SU-DHL-6 (cell line): Measurements from ENCODE around the gene TMEM130.

ENCODE experiments used
- H2AFZ ChIP-seq: fragments of 200-600 bp; sonication (generic); 2 replicates; pipeline ENCODE4 v1.6.1; 2014; ENCODE audit warnings: low read depth, mild to moderate bottlenecking, moderate library complexity, mixed read lengths, antibody characterized with exemption, low read length; ENCODE audit not compliant: severe bottlenecking
- H3F3A ChIP-seq: fragments of 200-600 bp; shearing (Covaris generic); 2 replicates; pipeline ENCODE4 v1.6.0; 2016; ENCODE audit warnings: antibody characterized with exemption, mild to moderate bottlenecking; ENCODE audit not compliant: insufficient read depth
- H3K27ac ChIP-seq: fragments of 200-600 bp; sonication (generic); 2 replicates; pipeline ENCODE4 v1.5.1; 2016; ENCODE audit warnings: low read depth, mild to moderate bottlenecking, low read length, moderate library complexity, mixed read lengths
- H3K27me3 ChIP-seq: fragments of 200-600 bp; sonication (generic), shearing (Covaris generic); 2 replicates; pipeline ENCODE4 v1.6.0; 2014; ENCODE audit warnings: mild to moderate bottlenecking, low read length
- H3K36me3 ChIP-seq: fragments of 200-600 bp; sonication (generic); 2 replicates; pipeline ENCODE4 v1.6.1; 2014; ENCODE audit warnings: mild to moderate bottlenecking, low read length, mixed read lengths
- H3K4me2 ChIP-seq: fragments of 300-600, 200-600 bp; shearing (Covaris generic), sonication (generic); 2 replicates; pipeline ENCODE4 v1.6.0; 2014; ENCODE audit warnings: low read length, low read depth, mild to moderate bottlenecking; ENCODE audit not compliant: poor library complexity, severe bottlenecking
- H3K4me3 ChIP-seq: fragments of 200-600 bp; sonication (generic); 2 replicates; pipeline ENCODE4 v1.5.1; 2014; ENCODE audit warnings: antibody characterized with exemption, low read length, mild to moderate bottlenecking, mixed read lengths; ENCODE audit not compliant: insufficient read depth, poor library complexity, severe bottlenecking
- H3K79me2 ChIP-seq: fragments of 200-600 bp; sonication (generic); 2 replicates; pipeline ENCODE4 v1.6.1; 2014; ENCODE audit warnings: mild to moderate bottlenecking, low read length, moderate library complexity; ENCODE audit not compliant: insufficient read depth
- H3K9ac ChIP-seq: fragments of 200-600 bp; sonication (generic); 2 replicates; pipeline ENCODE4 v1.7.0; 2014; ENCODE audit warnings: mild to moderate bottlenecking, low read length
- H3K9me2 ChIP-seq: fragments of 200-600 bp; sonication (generic); replicated peaks from 2 replicates; pipeline ENCODE4 v1.6.1; 2014; ENCODE audit warnings: low read length; ENCODE audit not compliant: insufficient read depth
- H3K9me3 ChIP-seq: fragments of 200-600 bp; sonication (generic); 2 replicates; pipeline ENCODE4 v1.6.1; 2014; ENCODE audit warnings: low read length, mixed read lengths; ENCODE audit not compliant: insufficient read depth
- H4K20me1 ChIP-seq: fragments of 200-600 bp; sonication (generic); 2 replicates; pipeline ENCODE4 v1.6.1; 2014; ENCODE audit warnings: low read depth, mild to moderate bottlenecking, antibody characterized with exemption, low read length, moderate library complexity, mixed read lengths
- EZH2phosphoT487 ChIP-seq: fragments of 200-600 bp; sonication (generic), shearing (Covaris generic); conservative IDR thresholded peaks from 2 replicates; pipeline ENCODE4 v1.6.1; 2018; ENCODE audit warnings: mild to moderate bottlenecking, antibody characterized with exemption, low read length, moderate library complexity, mixed read lengths
- TF ChIP-seq, protein P1 (sequence below): fragments of 200-600 bp; sonication (generic); IDR thresholded peaks from one replicate; pipeline ENCODE4 v1.5.1; 2017; ENCODE audit warnings: antibody characterized with exemption, mild to moderate bottlenecking, low read length, moderate library complexity; ENCODE audit not compliant: insufficient read depth, poor library complexity, severe bottlenecking

Gene TMEM130

DNA sequence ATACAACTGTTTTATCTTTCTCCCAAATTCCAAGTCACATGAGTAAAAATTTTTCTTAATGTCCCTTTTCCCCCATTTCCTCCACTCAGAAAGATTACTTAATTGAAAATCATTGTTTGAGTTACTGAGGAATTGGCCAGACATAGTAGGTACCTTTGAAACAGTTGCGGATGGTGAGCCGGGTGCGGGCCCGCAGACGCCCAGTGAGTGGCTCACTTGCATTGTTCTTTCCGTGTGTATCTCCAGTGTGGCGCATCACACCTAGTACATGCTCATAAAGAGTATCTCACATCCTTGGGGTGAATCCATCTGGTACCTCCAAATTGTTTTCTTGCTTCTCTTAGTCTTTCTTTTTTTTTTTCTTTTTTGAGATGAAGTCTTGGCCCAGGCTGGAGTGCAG lies 22.8 kb upstream of the TMEM130 start:
- Histone ChIP-seq H3K36me3 (peaks cover 52% of the 10 kb centered on the region), H2AFZ (no peak overlapping the region), H3K79me2 (0 out of 2 replicates have a peak, but pooled peaks cover 7% of the 10 kb centered on the region), H3K9ac (no peak overlapping the region), H3K4me2 (no peak overlapping the region), H3K9me2 (no peaks in the 10 kb centered on the region), H3F3A (no peaks in the 10 kb centered on the region), H3K27ac (no peak overlapping the region), H4K20me1 (peaks cover 3% of the 10 kb centered on the region; the same call in 1 of the 2 replicates), H3K4me3 (no peak overlapping the region), H3K9me3 (no peaks in the 10 kb centered on the region), H3K27me3 (no peaks in the 10 kb centered on the region)
- no peak for TF ChIP-seq EZH2phosphoT487
- TF ChIP-seq, protein P1, sequence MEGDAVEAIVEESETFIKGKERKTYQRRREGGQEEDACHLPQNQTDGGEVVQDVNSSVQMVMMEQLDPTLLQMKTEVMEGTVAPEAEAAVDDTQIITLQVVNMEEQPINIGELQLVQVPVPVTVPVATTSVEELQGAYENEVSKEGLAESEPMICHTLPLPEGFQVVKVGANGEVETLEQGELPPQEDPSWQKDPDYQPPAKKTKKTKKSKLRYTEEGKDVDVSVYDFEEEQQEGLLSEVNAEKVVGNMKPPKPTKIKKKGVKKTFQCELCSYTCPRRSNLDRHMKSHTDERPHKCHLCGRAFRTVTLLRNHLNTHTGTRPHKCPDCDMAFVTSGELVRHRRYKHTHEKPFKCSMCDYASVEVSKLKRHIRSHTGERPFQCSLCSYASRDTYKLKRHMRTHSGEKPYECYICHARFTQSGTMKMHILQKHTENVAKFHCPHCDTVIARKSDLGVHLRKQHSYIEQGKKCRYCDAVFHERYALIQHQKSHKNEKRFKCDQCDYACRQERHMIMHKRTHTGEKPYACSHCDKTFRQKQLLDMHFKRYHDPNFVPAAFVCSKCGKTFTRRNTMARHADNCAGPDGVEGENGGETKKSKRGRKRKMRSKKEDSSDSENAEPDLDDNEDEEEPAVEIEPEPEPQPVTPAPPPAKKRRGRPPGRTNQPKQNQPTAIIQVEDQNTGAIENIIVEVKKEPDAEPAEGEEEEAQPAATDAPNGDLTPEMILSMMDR = no peak

DNA sequence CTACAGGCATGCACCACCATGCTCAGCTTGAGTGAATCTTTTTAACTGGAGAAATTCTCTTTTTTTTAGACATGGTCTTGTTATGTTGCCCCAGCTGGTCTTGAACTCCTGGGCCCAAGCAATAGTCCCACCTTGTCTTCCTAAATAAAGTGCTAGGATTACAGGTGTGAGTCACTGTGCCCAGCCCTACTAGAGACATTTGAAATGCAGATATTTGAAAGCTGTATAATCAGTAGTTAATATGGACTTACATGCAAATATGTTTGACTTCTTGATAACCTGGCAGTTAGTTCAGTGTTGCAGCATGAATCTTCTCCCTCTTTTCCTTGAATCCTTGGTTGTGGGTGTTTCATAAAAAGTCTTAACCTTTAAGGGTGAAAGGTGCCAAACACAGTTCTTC lies 17.2 kb upstream of the TMEM130 start:
- H3K9me2 ChIP-seq = no peaks in the 10 kb centered on the region
- no peak overlapping the region for H3K4me2 ChIP-seq
- peaks cover 44% of the 10 kb centered on the region for H3K79me2 ChIP-seq
- no peaks in the 10 kb centered on the region for H3K27me3 ChIP-seq
- no peaks in the 10 kb centered on the region for H3K9me3 ChIP-seq
- TF ChIP-seq, protein P1 = no peak
- TF ChIP-seq EZH2phosphoT487 = no peak
- H3F3A ChIP-seq = no peaks in the 10 kb centered on the region
- H3K27ac ChIP-seq = no peak overlapping the region
- H3K36me3 ChIP-seq = peaks cover 40% of the 10 kb centered on the region
- H3K9ac ChIP-seq = no peak overlapping the region
- no peak overlapping the region for H3K4me3 ChIP-seq
- H2AFZ ChIP-seq = no peak overlapping the region
- peaks cover 16% of the 10 kb centered on the region; the same call in 1 of the 2 replicates for H4K20me1 ChIP-seq

DNA sequence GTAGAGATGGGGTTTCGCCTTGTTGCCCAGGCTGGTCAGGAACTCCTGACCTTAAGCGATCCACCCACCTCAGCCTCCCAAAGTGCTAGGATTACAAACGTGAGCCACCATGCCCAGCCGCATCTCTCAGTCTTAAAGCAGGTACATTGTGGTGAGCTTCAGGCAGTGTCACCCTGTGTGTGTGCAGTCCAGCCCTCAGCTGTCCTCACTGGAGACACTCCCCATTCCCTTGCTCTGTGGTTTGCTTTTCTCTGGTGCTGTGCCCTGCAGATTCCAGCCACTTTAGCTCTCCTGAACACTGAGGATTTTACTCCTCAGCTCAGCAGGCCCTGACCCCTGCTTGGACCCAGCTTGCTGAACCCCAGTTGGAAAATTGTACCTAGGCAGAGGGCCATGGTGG lies 14.6 kb upstream of the TMEM130 start:
- Histone ChIP-seq H4K20me1 (peaks cover 16% of the 10 kb centered on the region; the same call in 1 of the 2 replicates), H2AFZ (no peak overlapping the region), H3F3A (peaks cover 5% of the 10 kb centered on the region; the same call in 1 of the 2 replicates), H3K9ac (no peak overlapping the region), H3K36me3 (peaks cover 39% of the 10 kb centered on the region), H3K9me2 (no peaks in the 10 kb centered on the region), H3K27me3 (no peaks in the 10 kb centered on the region), H3K9me3 (no peaks in the 10 kb centered on the region), H3K4me2 (no peak overlapping the region), H3K79me2 (peaks cover 61% of the 10 kb centered on the region), H3K27ac (no peak overlapping the region), H3K4me3 (no peak overlapping the region)
- TF ChIP-seq EZH2phosphoT487 = no peak
- TF ChIP-seq, protein P1 = no peak
